Pulmonary artery endothelial cell (primary cell): Measurements from ENCODE around the gene STATH. TPM values are rescaled to one million over a fixed set of nuclear protein-coding genes. Genes with fewer than 3 reads are reported as not detected.

ENCODE experiments used
- total RNA-seq: library from RNA; depleted of rRNA; stranded (reverse); fragments of >200 nt; gene quantifications from 2 replicates; pipeline ENCODE4 v1.2.3, GENCODE V29; 2014

STATH gene
- total RNA-seq, 1 donor from 2014 or later, result not detected

Other genes with a start within 250 kb of the STATH start
- gene SULT1B1, start 235.3 kb upstream of the STATH start, total RNA-seq, result 49.4 and 55.5 TPM in 2 replicates
- 34.2 and 267 TPM in 2 replicates for gene SULT1E1, start 135.8 kb upstream of the STATH start, total RNA-seq
- gene CSN1S1, start 64.9 kb upstream of the STATH start, total RNA-seq, result not detected in 2 replicates
- gene CSN2, start 30.2 kb upstream of the STATH start, total RNA-seq, result not detected in 2 replicates
- gene HTN3, start 32.5 kb downstream of the STATH start, total RNA-seq, result not detected in 2 replicates
- not detected in 2 replicates for gene HTN1, start 54.5 kb downstream of the STATH start, total RNA-seq
- gene PRR27, start 158.3 kb downstream of the STATH start, total RNA-seq, result not detected in 2 replicates
- not detected in 2 replicates for gene ODAM, start 199.8 kb downstream of the STATH start, total RNA-seq
- not detected in 2 replicates for gene FDCSP, start 230.2 kb downstream of the STATH start, total RNA-seq
- gene CSN3, start 246.6 kb downstream of the STATH start, total RNA-seq, result not detected in 2 replicates